Stomach (tissue), 4 donors: Measurements from ENCODE around the gene TRIM60.

Experiments used
- CTCF ChIP-seq, 7 experiments: fragments of 450-650 bp in 4 of 7; fragments of 200-600 bp in 3 of 7; sonication (generic) in 3 of 7; IDR thresholded peaks; one replicate each; pipeline ENCODE4 v1.5.1; 2016 to 2019; ENCODE audit warnings: antibody characterized with exemption in 7 of 7, control low read depth in 2 of 7, mild to moderate bottlenecking in 1 of 7
- EP300 ChIP-seq: sonication (generic); formaldehyde crosslinking; IDR thresholded peaks from one replicate; pipeline ENCODE4 v1.6.1; 2017; ENCODE audit warnings: antibody characterized with exemption
- POLR2AphosphoS5 ChIP-seq, 3 donors: sonication (generic); formaldehyde crosslinking; IDR thresholded peaks; one replicate each; pipeline ENCODE4 v1.6.1; 2016; ENCODE audit warnings: antibody characterized with exemption in 3 of 3

GRCh38 chr4:165053645-165054044 lies 21.8 kb downstream of the TRIM60 start, which contains the start of gene TRIM75:
- no peak for TF ChIP-seq EP300
- no peak for TF ChIP-seq CTCF (IDR thresholded peaks at IDR 0.05)
- no peak for TF ChIP-seq POLR2AphosphoS5 (IDR thresholded peaks at IDR 0.05)
